Choroid plexus epithelial cell (primary cell): ENCODE data around the gene SUSD4.

Source experiments
- DNase-seq: peaks from one replicate; pipeline ENCODE4 v3.0.0-alpha.2; 2010; ENCODE audit warnings: low read depth
- H3K4me3 ChIP-seq: 2 replicates; pipeline ENCODE4 v1.5.1; 2011; ENCODE audit warnings: low read depth, mild to moderate bottlenecking, control low read depth, low read length, moderate library complexity
- TF ChIP-seq, protein P1 (sequence below): conservative IDR thresholded peaks from 2 replicates; pipeline ENCODE4 v1.5.1; 2011; ENCODE audit warnings: low read depth, mild to moderate bottlenecking, control low read depth, inconsistent platforms, low read length, moderate library complexity

Gene SUSD4

DNA sequence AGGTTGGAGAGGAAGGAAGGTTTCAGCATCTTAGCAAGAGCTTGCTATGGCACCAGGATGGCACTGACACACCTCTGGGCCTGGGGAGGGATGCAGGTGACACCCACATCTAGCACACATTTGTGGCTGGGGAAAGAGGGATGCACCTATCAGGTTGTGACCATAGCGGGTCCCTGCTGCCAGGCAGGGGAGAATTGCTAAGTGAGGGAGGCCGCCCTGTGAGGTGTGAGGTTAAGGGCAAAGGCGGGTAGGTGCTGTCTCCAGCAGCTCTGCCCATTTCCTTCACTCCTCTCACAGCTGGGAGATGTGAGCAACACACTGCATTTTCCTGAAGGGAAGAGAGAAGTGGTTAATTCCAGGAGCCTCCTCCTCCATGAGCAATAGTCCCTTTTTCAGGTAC is 137.7 kb downstream of the SUSD4 start:
- DNase-seq, result no peak
- H3K4me3 ChIP-seq, result no peak overlapping the region
- TF ChIP-seq, protein P1, sequence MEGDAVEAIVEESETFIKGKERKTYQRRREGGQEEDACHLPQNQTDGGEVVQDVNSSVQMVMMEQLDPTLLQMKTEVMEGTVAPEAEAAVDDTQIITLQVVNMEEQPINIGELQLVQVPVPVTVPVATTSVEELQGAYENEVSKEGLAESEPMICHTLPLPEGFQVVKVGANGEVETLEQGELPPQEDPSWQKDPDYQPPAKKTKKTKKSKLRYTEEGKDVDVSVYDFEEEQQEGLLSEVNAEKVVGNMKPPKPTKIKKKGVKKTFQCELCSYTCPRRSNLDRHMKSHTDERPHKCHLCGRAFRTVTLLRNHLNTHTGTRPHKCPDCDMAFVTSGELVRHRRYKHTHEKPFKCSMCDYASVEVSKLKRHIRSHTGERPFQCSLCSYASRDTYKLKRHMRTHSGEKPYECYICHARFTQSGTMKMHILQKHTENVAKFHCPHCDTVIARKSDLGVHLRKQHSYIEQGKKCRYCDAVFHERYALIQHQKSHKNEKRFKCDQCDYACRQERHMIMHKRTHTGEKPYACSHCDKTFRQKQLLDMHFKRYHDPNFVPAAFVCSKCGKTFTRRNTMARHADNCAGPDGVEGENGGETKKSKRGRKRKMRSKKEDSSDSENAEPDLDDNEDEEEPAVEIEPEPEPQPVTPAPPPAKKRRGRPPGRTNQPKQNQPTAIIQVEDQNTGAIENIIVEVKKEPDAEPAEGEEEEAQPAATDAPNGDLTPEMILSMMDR, result no peak

DNA sequence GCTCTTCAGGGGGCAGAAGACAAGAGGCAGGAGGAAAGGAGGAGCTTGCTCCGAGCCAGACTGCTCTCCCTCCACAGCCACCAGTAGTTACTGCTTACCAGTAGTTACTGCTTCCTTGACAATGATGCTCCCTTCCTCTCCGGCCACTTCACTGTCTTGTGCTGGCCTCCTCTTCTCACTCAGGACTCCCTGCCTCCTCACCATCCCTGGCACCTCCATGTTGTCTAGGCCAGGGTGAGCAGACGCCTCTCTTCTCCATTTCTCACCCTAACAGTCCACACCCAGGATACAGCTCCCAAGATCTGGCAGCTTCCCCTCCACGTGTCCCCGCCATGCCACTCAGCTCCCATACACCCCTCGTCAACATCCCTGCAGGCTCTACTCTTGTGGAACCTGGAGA is 138.5 kb downstream of the SUSD4 start:
- H3K4me3 ChIP-seq, result no peak overlapping the region
- no peak for DNase-seq
- TF ChIP-seq, protein P1, result no peak

DNA sequence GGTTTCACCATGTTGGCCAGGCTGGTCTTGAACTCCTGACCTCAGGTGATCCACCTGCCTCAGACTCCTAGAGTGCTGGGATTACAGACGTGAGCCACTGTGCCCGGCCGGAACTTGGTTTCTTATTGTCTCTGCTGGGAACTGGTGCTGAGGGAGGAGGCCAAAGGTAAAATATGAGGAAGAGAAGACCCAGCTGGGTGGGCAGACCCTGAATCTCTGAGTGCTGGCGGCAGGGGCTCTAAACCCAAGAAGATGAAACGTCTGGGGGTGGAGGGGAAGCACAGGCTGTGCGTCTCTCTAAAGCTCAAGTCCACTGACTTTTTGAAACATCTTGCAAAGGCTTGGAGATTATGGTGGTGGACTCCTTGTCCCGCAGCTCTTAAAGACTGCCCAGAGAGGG is 138.9 kb downstream of the SUSD4 start:
- TF ChIP-seq, protein P1, result no peak
- H3K4me3 ChIP-seq, result no peak overlapping the region
- DNase-seq, result no peak

DNA sequence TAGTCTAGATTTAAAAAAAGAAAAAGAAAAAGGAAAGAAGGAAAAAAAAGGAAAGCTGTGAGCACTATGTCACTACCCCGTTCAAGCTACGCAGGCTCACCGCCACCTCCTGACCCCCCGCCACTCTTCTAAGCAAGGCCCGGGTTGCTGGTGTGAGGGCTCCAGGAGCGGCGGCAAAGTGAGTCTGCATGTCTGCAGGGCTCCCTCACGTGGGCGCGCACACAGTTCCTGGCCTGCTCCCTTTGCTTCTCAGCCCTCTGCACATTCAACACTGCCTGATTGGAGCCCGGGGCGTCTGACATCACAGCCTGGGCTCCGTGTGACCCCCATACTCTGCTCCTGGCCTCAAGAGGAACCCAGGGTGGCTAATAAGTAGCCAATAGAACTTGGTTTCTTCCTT is 139.5 kb downstream of the SUSD4 start:
- TF ChIP-seq, protein P1, result no peak
- DNase-seq, result no peak
- H3K4me3 ChIP-seq, result no peak overlapping the region

DNA sequence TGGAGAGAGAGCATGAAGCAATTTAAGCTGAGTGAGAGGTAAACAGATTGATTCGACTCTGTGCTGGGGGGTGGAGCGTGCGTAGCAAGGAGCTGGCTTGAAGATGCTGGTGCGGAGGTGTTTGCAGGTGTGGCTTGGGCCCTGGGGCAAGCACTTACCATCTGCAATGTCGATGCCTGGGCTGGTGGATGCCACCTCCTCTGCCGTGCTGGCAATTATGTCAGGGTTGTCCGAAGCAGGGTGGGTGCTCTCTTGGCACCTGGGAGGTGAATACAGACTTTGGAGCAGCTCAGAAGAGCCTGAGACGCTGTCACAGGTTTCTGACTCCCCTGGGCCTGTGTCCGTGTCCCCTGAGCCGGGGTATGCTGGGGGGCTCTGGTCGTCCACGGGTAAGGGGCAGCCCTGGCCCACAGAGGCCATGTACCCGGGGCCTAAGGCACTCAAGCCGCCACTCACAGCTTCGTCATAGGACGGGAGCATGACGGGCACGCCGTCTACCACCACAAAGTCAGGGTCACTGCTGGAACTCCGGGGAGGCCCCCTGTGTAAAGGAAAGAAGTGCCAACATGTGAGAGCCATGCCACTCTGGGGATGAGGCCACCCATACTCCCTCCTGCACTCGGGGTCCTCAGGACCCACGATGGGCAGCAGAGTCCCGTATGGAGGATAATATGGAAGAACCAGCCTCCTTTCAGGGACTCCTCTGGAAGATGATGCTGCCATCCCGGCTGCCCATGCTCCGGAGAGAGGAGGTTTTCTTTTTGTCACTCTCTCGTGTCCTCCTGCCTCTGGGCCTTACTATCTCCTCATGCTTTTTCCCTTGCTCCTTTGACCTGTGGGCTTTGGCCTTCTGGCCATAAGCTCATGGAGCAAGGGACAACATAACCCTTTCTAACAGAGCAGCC is 140.6 kb downstream of the SUSD4 start:
- no peak for DNase-seq
- H3K4me3 ChIP-seq, result no peak overlapping the region
- TF ChIP-seq, protein P1, result no peak

DNA sequence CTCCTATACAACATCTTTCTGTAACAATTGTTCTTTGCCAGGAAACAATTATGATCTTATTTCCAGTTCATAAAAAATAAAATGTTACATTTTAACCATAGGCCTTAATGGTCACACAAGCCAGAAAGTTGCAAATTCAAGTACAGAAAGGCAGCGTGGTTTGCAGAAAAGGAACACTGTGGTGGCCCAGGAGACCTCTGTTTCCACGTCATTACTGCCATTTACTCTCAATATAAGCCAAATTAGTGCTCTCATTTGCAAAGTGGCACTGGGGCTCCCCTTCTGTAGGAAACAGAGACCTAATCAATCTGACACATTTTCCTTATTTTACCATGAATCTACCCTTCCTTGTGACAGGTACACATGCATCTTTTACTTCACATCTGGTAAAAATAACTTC is 141.6 kb downstream of the SUSD4 start:
- DNase-seq, result no peak
- H3K4me3 ChIP-seq, result no peak overlapping the region
- TF ChIP-seq, protein P1, result no peak

DNA sequence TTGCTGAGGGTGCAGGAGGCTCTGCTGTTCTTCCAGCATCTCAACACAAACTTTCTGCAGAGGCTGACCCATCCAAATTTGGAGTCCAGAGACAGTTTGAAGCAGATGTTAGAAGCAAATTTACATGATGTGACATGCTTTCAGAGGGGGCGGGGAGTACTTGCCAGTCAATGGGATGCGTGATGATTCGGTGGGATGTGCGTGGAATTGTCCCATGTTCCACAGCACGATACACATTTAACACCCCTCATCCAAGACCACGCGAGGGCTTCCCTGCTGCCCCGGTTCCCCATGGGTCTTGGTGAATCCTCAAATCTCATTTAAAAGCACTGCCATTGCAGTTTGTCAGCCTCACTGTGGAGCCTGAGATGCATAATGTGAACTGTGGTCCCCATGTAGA is 142.3 kb downstream of the SUSD4 start:
- TF ChIP-seq, protein P1, result no peak
- H3K4me3 ChIP-seq, result no peak overlapping the region
- DNase-seq, result no peak
